H9 (cell line): ENCODE measurements around the gene XK. TPM values are rescaled to one million over a fixed set of nuclear protein-coding genes. Genes with fewer than 3 reads are reported as not detected.

Experiments
- DNase-seq: peaks from one replicate; pipeline ENCODE4 v3.0.0-alpha.2; 2017
- H2AFZ ChIP-seq: one replicate; pipeline ENCODE4 v1.6.1; 2013; ENCODE audit warnings: mild to moderate bottlenecking, low read length, control low read depth, moderate library complexity
- H2AK5ac ChIP-seq: 2 replicates; pipeline ENCODE4 v1.6.1; 2013; ENCODE audit warnings: low read length, control low read depth, mixed read lengths; ENCODE audit not compliant: insufficient read length
- H2BK120ac ChIP-seq: one replicate; pipeline ENCODE4 v1.6.1; 2013; ENCODE audit warnings: low read depth, mild to moderate bottlenecking, low read length, control low read depth, inconsistent platforms; ENCODE audit not compliant: poor library complexity, severe bottlenecking
- H2BK12ac ChIP-seq: 2 replicates; pipeline ENCODE4 v1.6.1; 2013; ENCODE audit warnings: low read length, control low read depth, mixed read lengths, low read depth; ENCODE audit not compliant: insufficient read length
- H2BK15ac ChIP-seq: 2 replicates; pipeline ENCODE4 v1.6.1; 2013; ENCODE audit warnings: low read depth, low read length, control low read depth
- H2BK20ac ChIP-seq: one replicate; pipeline ENCODE4 v1.6.1; 2013; ENCODE audit warnings: low read depth, mild to moderate bottlenecking, low read length, control low read depth, inconsistent platforms; ENCODE audit not compliant: poor library complexity, severe bottlenecking
- H2BK5ac ChIP-seq: 2 replicates; pipeline ENCODE4 v1.6.1; 2013; ENCODE audit warnings: low read length, control low read depth, mixed read lengths; ENCODE audit not compliant: insufficient read length
- H3K14ac ChIP-seq: 2 replicates; pipeline ENCODE4 v1.6.1; 2013; ENCODE audit warnings: low read length, control low read depth; ENCODE audit not compliant: insufficient read depth
- H3K18ac ChIP-seq: 2 replicates; pipeline ENCODE4 v1.6.1; 2013; ENCODE audit warnings: low read depth, mild to moderate bottlenecking, mixed read lengths, low read length, control low read depth; ENCODE audit not compliant: insufficient read length
- H3K23ac ChIP-seq: 2 replicates; pipeline ENCODE4 v1.6.1; 2013; ENCODE audit warnings: low read length, control low read depth, mixed read lengths, low read depth; ENCODE audit not compliant: insufficient read length
- H3K23me2 ChIP-seq: 2 replicates; pipeline ENCODE4 v1.6.1; 2013; ENCODE audit warnings: low read depth, mild to moderate bottlenecking, mixed read lengths, low read length, control low read depth; ENCODE audit not compliant: insufficient read length, poor library complexity, severe bottlenecking
- H3K27ac ChIP-seq: 2 replicates; pipeline ENCODE4 v1.5.1; 2013; ENCODE audit warnings: low read length, control low read depth, mixed read lengths, low read depth; ENCODE audit not compliant: insufficient read length
- H3K27me3 ChIP-seq: 2 replicates; pipeline ENCODE4 v1.6.1; 2013; ENCODE audit warnings: low read length, control low read depth, inconsistent platforms; ENCODE audit not compliant: insufficient read depth
- H3K4ac ChIP-seq: 2 replicates; pipeline ENCODE4 v1.6.1; 2013; ENCODE audit warnings: low read depth, mild to moderate bottlenecking, control low read depth, inconsistent platforms, low read length, moderate library complexity
- H3K4me1 ChIP-seq: 2 replicates; pipeline ENCODE4 v1.6.1; 2013; ENCODE audit warnings: low read length, control low read depth, inconsistent platforms; ENCODE audit not compliant: insufficient read depth
- H3K4me2 ChIP-seq: 2 replicates; pipeline ENCODE4 v1.6.1; 2013; ENCODE audit warnings: low read length, control low read depth, mixed read lengths; ENCODE audit not compliant: insufficient read length, insufficient read depth
- H3K56ac ChIP-seq: 2 replicates; pipeline ENCODE4 v1.6.1; 2013; ENCODE audit warnings: low read depth, mild to moderate bottlenecking, mixed read lengths, low read length, control low read depth; ENCODE audit not compliant: insufficient read length
- H3K79me1 ChIP-seq: 2 replicates; pipeline ENCODE4 v1.6.1; 2013; ENCODE audit warnings: low read depth, mild to moderate bottlenecking, moderate library complexity, low read length, control low read depth, inconsistent platforms; ENCODE audit not compliant: insufficient read depth, poor library complexity, severe bottlenecking
- H3K79me2 ChIP-seq: 2 replicates; pipeline ENCODE4 v1.6.1; 2013; ENCODE audit warnings: low read length, control low read depth, inconsistent platforms; ENCODE audit not compliant: insufficient read depth
- H3K9ac ChIP-seq: 2 replicates; pipeline ENCODE4 v1.6.1; 2013; ENCODE audit warnings: low read length, control low read depth, mixed read lengths; ENCODE audit not compliant: insufficient read length; ENCODE audit errors: extremely low read depth
- H3K9me3 ChIP-seq: one replicate; pipeline ENCODE4 v1.6.1; 2013; ENCODE audit warnings: low read depth, low read length, inconsistent platforms; ENCODE audit not compliant: control insufficient read depth
- H3T11ph ChIP-seq: one replicate; pipeline ENCODE4 v1.6.1; 2013; ENCODE audit warnings: mild to moderate bottlenecking, low read length, control low read depth, inconsistent platforms
- H4K20me1 ChIP-seq: one replicate; pipeline ENCODE4 v1.6.1; 2013; ENCODE audit not compliant: control insufficient read depth, insufficient read length, insufficient read depth
- H4K5ac ChIP-seq: 2 replicates; pipeline ENCODE4 v1.6.1; 2013; ENCODE audit warnings: low read depth, mild to moderate bottlenecking, mixed read lengths, low read length, control low read depth; ENCODE audit not compliant: insufficient read length
- H4K8ac ChIP-seq: replicated peaks from 2 replicates; pipeline ENCODE4 v1.6.1; 2013; ENCODE audit warnings: low read length, control low read depth, mixed read lengths, low read depth; ENCODE audit not compliant: insufficient read length
- H4K91ac ChIP-seq: 2 replicates; pipeline ENCODE4 v1.6.1; 2013; ENCODE audit warnings: low read depth, mild to moderate bottlenecking, moderate library complexity, mixed read lengths, low read length, control low read depth; ENCODE audit not compliant: insufficient read length
- H3K27ac Mint-ChIP-seq, 3 experiments: 2 replicates in 2 of 3; 3 replicates in 1 of 3; pipeline ENCODE4 v1.8.0; 2020 to 2021; ENCODE audit warnings: mixed read lengths in 3 of 3, mild to moderate bottlenecking in 1 of 3, moderate library complexity in 1 of 3
- H3K27me3 Mint-ChIP-seq: 2 replicates; pipeline ENCODE4 v1.8.0; 2021; ENCODE audit warnings: low read depth, mild to moderate bottlenecking, moderate library complexity, mixed read lengths
- H3K36me3 Mint-ChIP-seq, 3 experiments: 2 replicates in 2 of 3; 3 replicates in 1 of 3; pipeline ENCODE4 v1.8.0; 2020 to 2021; ENCODE audit warnings: low read depth in 3 of 3, mixed read lengths in 3 of 3; ENCODE audit not compliant: insufficient read depth in 1 of 3
- H3K4me1 Mint-ChIP-seq, 2 experiments: 2 replicates each; pipeline ENCODE4 v1.8.0; 2020; ENCODE audit warnings: mixed read lengths in 2 of 2
- H3K4me3 Mint-ChIP-seq, 2 experiments: 2 replicates in 1 of 2; 3 replicates in 1 of 2; pipeline ENCODE4 v1.8.0; 2020 to 2021; ENCODE audit warnings: mild to moderate bottlenecking in 2 of 2, mixed read lengths in 2 of 2, moderate library complexity in 1 of 2
- H3K9me3 Mint-ChIP-seq, 2 experiments: 2 replicates in 1 of 2; 3 replicates in 1 of 2; pipeline ENCODE4 v1.8.0; 2020; ENCODE audit warnings: mild to moderate bottlenecking in 2 of 2, mixed read lengths in 2 of 2, moderate library complexity in 1 of 2
- WGBS: extraction: QIAGEN DNeasy Blood & Tissue Kit; methylation state at CpG from one replicate; pipeline ENCODE4 v1.1.7; 2013; ENCODE audit warnings: missing lambda C conversion rate, low lambda C conversion rate, mixed read lengths; ENCODE audit not compliant: insufficient read length; ENCODE audit errors: extremely low coverage; 5-methylcytosine and 5-hydroxymethylcytosine counted together
- total RNA-seq: library from RNA; stranded (reverse); gene quantifications from 2 replicates; pipeline ENCODE4 v1.2.1, GENCODE V29; 2021
- TF ChIP-seq, protein P1 (sequence below): fragments of 200-600 bp; sonication (generic); conservative IDR thresholded peaks from 3 replicates; pipeline ENCODE4 v1.8.0; 2021; ENCODE audit warnings: antibody characterized with exemption, mild to moderate bottlenecking

The XK gene
- total RNA-seq, 1 experiment from 2014 or later: 0.85 TPM

DNA sequence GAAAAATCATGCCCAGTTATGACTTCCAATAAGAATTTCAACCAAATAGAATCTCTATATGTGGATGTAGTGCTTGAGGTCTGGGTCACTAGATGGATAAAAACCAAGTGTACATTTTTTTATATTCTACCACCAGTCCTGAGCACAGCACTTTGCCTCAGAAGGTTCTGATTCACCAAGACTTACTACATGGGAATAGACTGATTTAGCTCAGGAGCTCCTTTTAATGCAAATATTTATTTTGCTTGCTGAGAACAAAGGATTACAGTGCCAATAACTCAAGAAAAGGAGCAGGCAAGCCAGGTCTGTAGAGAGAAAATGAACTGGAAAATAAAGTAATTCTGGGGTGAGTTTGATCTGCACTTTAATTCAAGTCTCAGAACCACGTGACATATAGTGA is 6.4 kb upstream of the XK start:
- H2AK5ac ChIP-seq: no peak overlapping the region
- no peaks in the 10 kb centered on the region for H3K79me2 ChIP-seq
- no peaks in the 10 kb centered on the region for H3K23me2 ChIP-seq
- no peak overlapping the region for H4K5ac ChIP-seq
- H2BK12ac ChIP-seq: no peak overlapping the region
- H2AFZ ChIP-seq: no peak overlapping the region
- TF ChIP-seq, protein P1, sequence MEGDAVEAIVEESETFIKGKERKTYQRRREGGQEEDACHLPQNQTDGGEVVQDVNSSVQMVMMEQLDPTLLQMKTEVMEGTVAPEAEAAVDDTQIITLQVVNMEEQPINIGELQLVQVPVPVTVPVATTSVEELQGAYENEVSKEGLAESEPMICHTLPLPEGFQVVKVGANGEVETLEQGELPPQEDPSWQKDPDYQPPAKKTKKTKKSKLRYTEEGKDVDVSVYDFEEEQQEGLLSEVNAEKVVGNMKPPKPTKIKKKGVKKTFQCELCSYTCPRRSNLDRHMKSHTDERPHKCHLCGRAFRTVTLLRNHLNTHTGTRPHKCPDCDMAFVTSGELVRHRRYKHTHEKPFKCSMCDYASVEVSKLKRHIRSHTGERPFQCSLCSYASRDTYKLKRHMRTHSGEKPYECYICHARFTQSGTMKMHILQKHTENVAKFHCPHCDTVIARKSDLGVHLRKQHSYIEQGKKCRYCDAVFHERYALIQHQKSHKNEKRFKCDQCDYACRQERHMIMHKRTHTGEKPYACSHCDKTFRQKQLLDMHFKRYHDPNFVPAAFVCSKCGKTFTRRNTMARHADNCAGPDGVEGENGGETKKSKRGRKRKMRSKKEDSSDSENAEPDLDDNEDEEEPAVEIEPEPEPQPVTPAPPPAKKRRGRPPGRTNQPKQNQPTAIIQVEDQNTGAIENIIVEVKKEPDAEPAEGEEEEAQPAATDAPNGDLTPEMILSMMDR: no peak
- no peak for DNase-seq
- no peaks in the 10 kb centered on the region; the same call in 1 of the 2 replicates for H3K27me3 ChIP-seq
- H3K79me1 ChIP-seq: no peaks in the 10 kb centered on the region
- Mint-ChIP-seq H3K27ac (no peak overlapping the region), H3K4me3 (no peak overlapping the region), H3K36me3 (no peaks in the 10 kb centered on the region), H3K4me1 (peaks cover under 1 to 4% of the 10 kb centered on the region in 2 experiments; a peak in 3 of 4 replicates), H3K9me3 (peaks cover 37 to 41% of the 10 kb centered on the region in 2 experiments), H3K27me3 (no peaks in the 10 kb centered on the region)
- H2BK5ac ChIP-seq: no peak overlapping the region
- no peak overlapping the region for H2BK15ac ChIP-seq
- no peak overlapping the region for H2BK120ac ChIP-seq
- no peak overlapping the region for H3K27ac ChIP-seq
- no peaks in the 10 kb centered on the region for H4K20me1 ChIP-seq
- no CpG with 5 or more reads among the region's 1 CpG for WGBS
- no peak overlapping the region for H3K4me2 ChIP-seq
- H3K14ac ChIP-seq: no peak overlapping the region
- H3K9me3 ChIP-seq: no peaks in the 10 kb centered on the region
- no peak overlapping the region for H4K8ac ChIP-seq
- no peak overlapping the region for H3T11ph ChIP-seq
- no peak overlapping the region for H2BK20ac ChIP-seq
- no peaks in the 10 kb centered on the region for H3K4me1 ChIP-seq
- H3K4ac ChIP-seq: no peak overlapping the region
- H3K18ac ChIP-seq: no peak overlapping the region
- no peak overlapping the region for H3K56ac ChIP-seq
- no peak overlapping the region for H3K9ac ChIP-seq
- H4K91ac ChIP-seq: no peak overlapping the region
- H3K23ac ChIP-seq: no peak overlapping the region
